Spleen (tissue), 11 donors: ENCODE data around the gene EPB41L4A. TPM values are rescaled to one million over a fixed set of nuclear protein-coding genes. Genes with fewer than 3 reads are reported as not detected.
A peak's percentile ranks its signal among the peaks of the same experiment; 100 is the strongest.

Experiments
- DNase-seq: peaks from one replicate; pipeline ENCODE4 v3.0.0-alpha.2; 2020
- H3K27ac ChIP-seq, 8 donors: fragments of 200-600 bp; sonication (generic) in 7 of 8; 1 replicate in 4 of 8; 2 replicates in 4 of 8; pipeline versions ENCODE4 v1.5.0 to v1.8.0; 2016 to 2021; ENCODE audit warnings: inconsistent platforms in 4 of 8, mild to moderate bottlenecking in 4 of 8, moderate library complexity in 1 of 8
- H3K27me3 ChIP-seq, 7 donors: fragments of 200-600 bp; sonication (generic) in 6 of 7; replicated peaks in 1 of 7; 1 replicate in 4 of 7; 2 replicates in 3 of 7; pipeline versions ENCODE4 v1.5.0 to v1.8.0; 2016 to 2021; ENCODE audit warnings: inconsistent platforms in 3 of 7, mild to moderate bottlenecking in 1 of 7
- H3K36me3 ChIP-seq, 6 donors: fragments of 200-600 bp; sonication (generic) in 5 of 6; 1 replicate in 4 of 6; 2 replicates in 2 of 6; pipeline versions ENCODE4 v1.5.0 to v1.8.0; 2016 to 2021; ENCODE audit warnings: inconsistent platforms in 2 of 6
- H3K4me1 ChIP-seq, 6 donors: fragments of 200-600 bp; sonication (generic) in 5 of 6; 1 replicate in 3 of 6; 2 replicates in 3 of 6; pipeline versions ENCODE4 v1.5.0 to v1.8.0; 2016 to 2021; ENCODE audit warnings: inconsistent platforms in 3 of 6
- H3K4me3 ChIP-seq, 8 donors: fragments of 200-600 bp; sonication (generic) in 7 of 8; 1 replicate in 4 of 8; 2 replicates in 4 of 8; pipeline versions ENCODE4 v1.5.0 to v1.8.0; 2016 to 2021; ENCODE audit warnings: inconsistent platforms in 4 of 8, mild to moderate bottlenecking in 4 of 8, moderate library complexity in 2 of 8
- H3K9me3 ChIP-seq, 8 donors: fragments of 200-600 bp; sonication (generic) in 7 of 8; 1 replicate in 4 of 8; 2 replicates in 4 of 8; pipeline versions ENCODE4 v1.5.0 to v1.8.0; 2016 to 2021; ENCODE audit warnings: inconsistent platforms in 4 of 8
- CTCF ChIP-seq, 11 experiments: fragments of 200-600 bp in 7 of 11; fragments of 450-650 bp in 4 of 11; sonication (generic) in 4 of 11; IDR thresholded peaks in 8 of 11; conservative IDR thresholded peaks in 3 of 11; 1 replicate in 7 of 11; 2 replicates in 4 of 11; pipeline versions ENCODE4 v1.4.0 to v1.8.0; 2016 to 2021; ENCODE audit warnings: antibody characterized with exemption in 11 of 11, inconsistent platforms in 4 of 11, mild to moderate bottlenecking in 1 of 11
- POLR2A ChIP-seq, 3 donors: fragments of 450-650 bp; IDR thresholded peaks; one replicate each; pipeline ENCODE4 v1.5.1; 2017; ENCODE audit warnings: antibody characterized with exemption in 3 of 3, mild to moderate bottlenecking in 1 of 3
- POLR2AphosphoS5 ChIP-seq, 3 donors: sonication (generic); formaldehyde crosslinking; IDR thresholded peaks; one replicate each; pipeline ENCODE4 v1.5.1; 2017; ENCODE audit warnings: antibody characterized with exemption in 3 of 3
- WGBS, 5 donors: extraction: QIAGEN DNeasy Blood & Tissue Kit in 3 of 5; methylation state at CpG; one replicate each; pipeline versions ENCODE4 v1.1.5 to v1.1.7; 2013 to 2018; 5-methylcytosine and 5-hydroxymethylcytosine counted together
- intact Hi-C: fragments of 100-400 bp; cut with DNase I; formaldehyde crosslinking; loops from one replicate; pipeline ENCODE4 v1.15.0; 2023; ENCODE audit warnings: low total_unique reads
- polyA plus RNA-seq, 3 donors: library from polyadenylated mRNA; stranded (reverse); fragments of 200-250 nt; gene quantifications; one replicate each; pipeline ENCODE4 v1.2.1, GENCODE V29; 2013
- total RNA-seq, 7 donors: library from RNA; depleted of rRNA in 3 of 7; stranded (reverse); fragments of >200 nt in 3 of 7; fragmentation: NEBNext Ultra II Directional in 4 of 7; extraction: Animal tissue kit (Norgen Biotek cat#: 25700) in 4 of 7; gene quantifications; one replicate each; pipeline versions ENCODE4 v1.1.0 to v1.2.1, GENCODE V29; 2016 to 2021
- donor health status: healthy with polysubstance abuse.
- donor health status: DM: no; HTN: no; CAD: no; lungs with moderate emphysema.
- donor health status: DM: no; HTN: no; CAD: no.
- donor health status: Bipolar disorder and iron deficiency.
- donor health status: healthy.
- donor health status: DM: no; HTN: no; CAD: no.
- donor health status: DM: yes; HTN: yes; CAD: no.

EPB41L4A gene
- total and polyA plus RNA-seq, 10 donors, result 1.4 to 28.1 (median 12.2) TPM

DNA sequence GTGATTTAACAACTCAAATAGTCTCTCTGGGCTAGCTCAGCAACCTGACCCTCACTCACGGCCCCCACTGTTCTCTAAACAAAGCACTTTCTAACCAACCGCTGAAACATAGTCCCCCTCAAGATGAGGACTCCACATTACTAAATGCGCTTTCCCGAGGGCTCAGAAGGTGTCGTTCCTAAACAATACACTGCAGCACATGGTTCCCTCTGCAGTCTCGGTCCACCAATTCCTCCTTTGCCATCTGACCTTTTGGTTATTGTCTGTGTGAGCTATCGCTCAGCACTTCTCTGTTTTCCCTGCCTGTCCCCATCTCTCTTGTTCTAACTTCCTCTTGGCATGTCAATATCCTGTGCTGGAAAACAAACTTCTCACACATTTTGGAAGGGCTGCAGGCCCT, 7.2 kb downstream of the EPB41L4A start:
- DNase-seq, result no peak
- Histone ChIP-seq H3K36me3 (no peaks in the 10 kb centered on the region), H3K27ac (peak overlapping the region in 5 of 8 donors; percentile 1 to 47 (median 9)), H3K27me3 (peaks cover 0 to 21% (median 0%) of the 10 kb centered on the region in 7 donors), H3K4me3 (no peak overlapping the region), H3K4me1 (peaks cover 0 to 30% (median 7%) of the 10 kb centered on the region in 6 donors), H3K9me3 (no peaks in the 10 kb centered on the region)
- WGBS, 5 donors, result 33 to 46% (median 43%) methylated on average over 7 of the region's 7 CpGs
- TF ChIP-seq POLR2A (IDR thresholded peaks at IDR 0.05) (no peak), CTCF (IDR thresholded peaks at IDR 0.05 in 8 of 11, conservative IDR thresholded peaks at IDR 0.05 in 3 of 11) (no peak), POLR2AphosphoS5 (IDR thresholded peaks at IDR 0.05) (no peak)
- intact Hi-C loops, result no loop called here

DNA sequence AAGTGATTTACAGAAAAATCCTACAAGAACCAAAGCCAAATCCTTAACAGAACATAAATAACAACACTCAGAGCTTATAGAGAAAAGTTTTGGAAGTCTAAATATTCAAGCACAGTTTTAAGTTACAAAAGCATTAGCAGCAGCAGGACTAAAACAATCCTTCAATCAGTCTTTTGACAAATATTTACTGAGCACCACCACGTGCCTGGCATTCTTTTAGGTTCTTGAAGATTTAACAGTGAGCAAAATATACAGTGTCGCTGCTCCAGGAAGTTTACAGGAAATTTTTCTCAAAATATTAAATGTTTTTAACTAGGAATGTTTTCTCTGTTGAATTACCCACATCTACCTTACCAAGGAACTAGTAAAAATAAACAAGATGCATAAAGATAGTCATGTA, 11.4 kb downstream of the EPB41L4A start:
- no peak overlapping the region for H3K27ac ChIP-seq
- intact Hi-C loops, result no loop called here
- H3K36me3 ChIP-seq, result no peaks in the 10 kb centered on the region
- H3K4me1 ChIP-seq, result peaks cover 0 to 33% (median 6%) of the 10 kb centered on the region in 6 donors
- no peaks in the 10 kb centered on the region for H3K27me3 ChIP-seq
- TF ChIP-seq POLR2A (IDR thresholded peaks at IDR 0.05) (no peak), CTCF (IDR thresholded peaks at IDR 0.05 in 8 of 11, conservative IDR thresholded peaks at IDR 0.05 in 3 of 11) (no peak), POLR2AphosphoS5 (IDR thresholded peaks at IDR 0.05) (no peak)
- 51 to 72% (median 56%) methylated on average over 2 of the region's 2 CpGs for WGBS, 5 donors
- DNase-seq, result no peak
- H3K4me3 ChIP-seq, result no peak overlapping the region
- H3K9me3 ChIP-seq, result no peaks in the 10 kb centered on the region

- no peak overlapping the region for H3K4me3 ChIP-seq
- no peaks in the 10 kb centered on the region for H3K36me3 ChIP-seq
- DNase-seq, result no peak
- H3K27me3 ChIP-seq, result no peaks in the 10 kb centered on the region
- no peak overlapping the region for H3K27ac ChIP-seq
- peaks cover 0 to 28% (median 6%) of the 10 kb centered on the region in 6 donors for H3K4me1 ChIP-seq
- intact Hi-C loops, result no loop called here
- no peaks in the 10 kb centered on the region for H3K9me3 ChIP-seq
- TF ChIP-seq POLR2A (IDR thresholded peaks at IDR 0.05) (no peak), CTCF (IDR thresholded peaks at IDR 0.05 in 8 of 11, conservative IDR thresholded peaks at IDR 0.05 in 3 of 11) (no peak), POLR2AphosphoS5 (IDR thresholded peaks at IDR 0.05) (no peak)
Observed at GRCh38 chr5:112407240-112407639, 11.8 kb downstream of the EPB41L4A start.

DNA sequence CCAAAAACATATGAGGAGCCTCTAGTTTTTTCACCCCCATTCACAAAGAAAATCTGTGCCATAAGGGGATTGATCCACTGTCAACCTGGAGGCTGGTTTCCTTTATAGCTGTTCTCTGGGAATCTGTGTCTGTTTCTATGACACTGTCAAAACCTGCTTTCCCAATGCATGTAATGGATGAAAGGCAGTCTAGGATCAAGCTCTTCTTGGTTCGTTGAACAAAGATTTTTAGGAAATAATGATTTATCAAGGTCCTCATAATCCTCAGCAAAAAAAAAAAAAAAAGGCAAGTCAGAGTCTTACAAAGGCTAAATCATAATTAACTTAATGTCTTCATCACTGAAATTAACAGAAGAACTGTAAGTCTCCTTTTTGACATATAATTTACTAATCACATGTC, 16.0 kb downstream of the EPB41L4A start:
- DNase-seq, result no peak
- WGBS, 5 donors, result 57 to 78% (median 63%) methylated on average over 1 of the region's 1 CpG
- Histone ChIP-seq H3K4me1 (peaks cover 0 to 23% (median 6%) of the 10 kb centered on the region in 6 donors), H3K27me3 (no peaks in the 10 kb centered on the region), H3K36me3 (no peaks in the 10 kb centered on the region), H3K4me3 (no peak overlapping the region), H3K27ac (no peak overlapping the region), H3K9me3 (no peaks in the 10 kb centered on the region)
- TF ChIP-seq POLR2A (IDR thresholded peaks at IDR 0.05) (no peak), CTCF (IDR thresholded peaks at IDR 0.05 in 8 of 11, conservative IDR thresholded peaks at IDR 0.05 in 3 of 11) (no peak), POLR2AphosphoS5 (IDR thresholded peaks at IDR 0.05) (no peak)
- intact Hi-C loops, result no loop called here
